Body of pancreas (tissue), 4 donors: ENCODE measurements around the gene SMOC2.

Experiments used
- CTCF ChIP-seq, 7 experiments: fragments of 450-650 bp in 4 of 7; fragments of 200-600 bp in 3 of 7; sonication (generic) in 3 of 7; IDR thresholded peaks; one replicate each; pipeline ENCODE4 v1.5.1; 2016 to 2019; ENCODE audit warnings: antibody characterized with exemption in 7 of 7
- POLR2A ChIP-seq, 3 donors: fragments of 450-650 bp; IDR thresholded peaks; one replicate each; pipeline ENCODE4 v1.6.1; 2016; ENCODE audit warnings: antibody characterized with exemption in 3 of 3, mild to moderate bottlenecking in 2 of 3

- no peak for TF ChIP-seq CTCF (IDR thresholded peaks at IDR 0.05)
- no peak for TF ChIP-seq POLR2A (IDR thresholded peaks at IDR 0.05)
Observed at GRCh38 chr6:168578036-168578435, 137.1 kb downstream of the SMOC2 start.
